HCT116 (cell line): ENCODE measurements around the gene ANKRD9.

Source experiments
- EZH2 ChIP-seq: fragments of 200-600 bp; sonication (generic); IDR thresholded peaks from 2 replicates; pipeline ENCODE4 v1.6.1; 2017; ENCODE audit warnings: antibody characterized with exemption, mixed run types
- JUND ChIP-seq: IDR thresholded peaks from 2 replicates; pipeline ENCODE4 v1.6.1; 2012
- RAD21 ChIP-seq: IDR thresholded peaks from 2 replicates; pipeline ENCODE4 v1.6.1; 2012; ENCODE audit warnings: low read depth, mild to moderate bottlenecking
- REST ChIP-seq: IDR thresholded peaks from 2 replicates; pipeline ENCODE4 v1.6.1; 2012; ENCODE audit warnings: low read depth
- SRF ChIP-seq: IDR thresholded peaks from 2 replicates; pipeline ENCODE4 v1.6.1; 2012; ENCODE audit warnings: low read depth
- YY1 ChIP-seq: IDR thresholded peaks from 2 replicates; pipeline ENCODE4 v1.6.1; 2011; ENCODE audit warnings: low read length, low read depth, moderate library complexity, mild to moderate bottlenecking; ENCODE audit not compliant: insufficient replicate concordance; ENCODE audit errors: extremely low read depth
- TF ChIP-seq, protein P1 (sequence below), 3 experiments: fragments of 200-600 bp in 1 of 3; sonication (generic) in 1 of 3; IDR thresholded peaks in 2 of 3; conservative IDR thresholded peaks in 1 of 3; 2 replicates each; pipeline ENCODE4 v1.5.1; 2012 to 2017; ENCODE audit warnings: low read depth in 2 of 3, low read length in 2 of 3, antibody characterized with exemption in 1 of 3, borderline replicate concordance in 1 of 3, control low read depth in 1 of 3, mild to moderate bottlenecking in 1 of 3, mixed read lengths in 1 of 3, mixed run types in 1 of 3, moderate library complexity in 1 of 3; ENCODE audit not compliant: insufficient read depth in 1 of 3

GRCh38 chr14:102490456-102490855 lies 19.1 kb downstream of the ANKRD9 start:
- no peak for TF ChIP-seq JUND
- TF ChIP-seq, protein P1, sequence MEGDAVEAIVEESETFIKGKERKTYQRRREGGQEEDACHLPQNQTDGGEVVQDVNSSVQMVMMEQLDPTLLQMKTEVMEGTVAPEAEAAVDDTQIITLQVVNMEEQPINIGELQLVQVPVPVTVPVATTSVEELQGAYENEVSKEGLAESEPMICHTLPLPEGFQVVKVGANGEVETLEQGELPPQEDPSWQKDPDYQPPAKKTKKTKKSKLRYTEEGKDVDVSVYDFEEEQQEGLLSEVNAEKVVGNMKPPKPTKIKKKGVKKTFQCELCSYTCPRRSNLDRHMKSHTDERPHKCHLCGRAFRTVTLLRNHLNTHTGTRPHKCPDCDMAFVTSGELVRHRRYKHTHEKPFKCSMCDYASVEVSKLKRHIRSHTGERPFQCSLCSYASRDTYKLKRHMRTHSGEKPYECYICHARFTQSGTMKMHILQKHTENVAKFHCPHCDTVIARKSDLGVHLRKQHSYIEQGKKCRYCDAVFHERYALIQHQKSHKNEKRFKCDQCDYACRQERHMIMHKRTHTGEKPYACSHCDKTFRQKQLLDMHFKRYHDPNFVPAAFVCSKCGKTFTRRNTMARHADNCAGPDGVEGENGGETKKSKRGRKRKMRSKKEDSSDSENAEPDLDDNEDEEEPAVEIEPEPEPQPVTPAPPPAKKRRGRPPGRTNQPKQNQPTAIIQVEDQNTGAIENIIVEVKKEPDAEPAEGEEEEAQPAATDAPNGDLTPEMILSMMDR (IDR thresholded peaks at IDR 0.05 in 2 of 3, conservative IDR thresholded peaks at IDR 0.05 in 1 of 3; ENCODE audit: borderline replicate concordance in 1 of 3, insufficient read depth in 1 of 3, low read depth in 2 of 3, low read length in 2 of 3): no peak
- TF ChIP-seq EZH2: no peak
- TF ChIP-seq YY1: no peak
- no peak for TF ChIP-seq SRF
- no peak for TF ChIP-seq RAD21
- TF ChIP-seq REST: no peak
